OCI-LY7 (cell line): ENCODE data around the gene TMTC1. TPM values are rescaled to one million over a fixed set of nuclear protein-coding genes. Genes with fewer than 3 reads are reported as not detected.

Experiments
- BruUV-seq: library from RNA; stranded (reverse); fragments of 400-500 nt; replicated peaks from 2 replicates; lab custom pipeline; 2021; lab: Mats Ljungman, UMichigan
- CTCF ChIA-PET: fragments of 300-600 bp; sonication (Branson Sonifier 250); formaldehyde crosslinking; loops from one replicate; lab custom pipeline; 2022; ENCODE audit warnings: antibody characterized with exemption; ENCODE audit not compliant: unreplicated experiment; lab: Charles Lee
- POLR2A ChIA-PET: fragments of 300-600 bp; sonication (Branson Sonifier 250); formaldehyde crosslinking; loops from one replicate; lab custom pipeline; 2022; ENCODE audit warnings: antibody characterized with exemption; lab: Charles Lee
- DNase-seq: peaks from one replicate; pipeline ENCODE4 v3.0.0-alpha.2; 2015; ENCODE audit warnings: low spot score
- H2AFZ ChIP-seq: fragments of 200-600 bp; sonication (generic), shearing (Covaris generic); 2 replicates; pipeline ENCODE4 v1.6.1; 2014; ENCODE audit warnings: mild to moderate bottlenecking, antibody characterized with exemption, low read length, moderate library complexity
- H3K27ac ChIP-seq: fragments of 200-600 bp; sonication (generic); 2 replicates; pipeline ENCODE4 v1.5.1; 2014; ENCODE audit warnings: mixed run types, low read depth, mild to moderate bottlenecking, moderate library complexity, low read length, inconsistent platforms; ENCODE audit not compliant: poor library complexity, severe bottlenecking
- H3K36me3 ChIP-seq: fragments of 200-600 bp; sonication (generic); 2 replicates; pipeline ENCODE4 v1.6.1; 2014; ENCODE audit warnings: mild to moderate bottlenecking, antibody characterized with exemption, low read length, moderate library complexity, mixed read lengths; ENCODE audit not compliant: insufficient read depth
- H3K4me1 ChIP-seq: fragments of 200-600 bp; sonication (generic); 2 replicates; pipeline ENCODE4 v1.5.1; 2014; ENCODE audit warnings: mild to moderate bottlenecking, low read length; ENCODE audit not compliant: insufficient read depth, poor library complexity, severe bottlenecking
- H3K4me2 ChIP-seq: fragments of 200-600 bp; sonication (generic); 2 replicates; pipeline ENCODE4 v1.6.1; 2014; ENCODE audit warnings: mild to moderate bottlenecking, low read length
- H3K4me3 ChIP-seq: fragments of 200-600 bp; sonication (generic); 2 replicates; pipeline ENCODE4 v1.5.1; 2014; ENCODE audit warnings: mild to moderate bottlenecking, low read depth, low read length; ENCODE audit not compliant: poor library complexity, severe bottlenecking
- H3K79me2 ChIP-seq: fragments of 200-600 bp; sonication (generic); 2 replicates; pipeline ENCODE4 v1.6.1; 2016; ENCODE audit warnings: low read depth, mild to moderate bottlenecking, low read length, moderate library complexity, mixed read lengths; ENCODE audit not compliant: insufficient read depth
- H3K9me2 ChIP-seq: fragments of 200-600 bp; sonication (generic); 2 replicates; pipeline ENCODE4 v1.6.1; 2016; ENCODE audit warnings: mild to moderate bottlenecking, low read length, mixed read lengths; ENCODE audit not compliant: insufficient read depth
- H3K9me3 ChIP-seq: fragments of 200-600 bp; sonication (generic); 2 replicates; pipeline ENCODE4 v1.6.1; 2014; ENCODE audit warnings: mild to moderate bottlenecking, mixed run types, low read length, mixed read lengths
- H4K20me1 ChIP-seq: fragments of 200-600 bp; sonication (generic); 2 replicates; pipeline ENCODE4 v1.6.1; 2014; ENCODE audit warnings: mild to moderate bottlenecking, antibody characterized with exemption, low read length, moderate library complexity, mixed read lengths; ENCODE audit not compliant: insufficient read depth
- EZH2phosphoT487 ChIP-seq: fragments of 200-600 bp; sonication (generic); IDR thresholded peaks from 2 replicates; pipeline ENCODE4 v1.6.1; 2018; ENCODE audit warnings: low read depth, borderline replicate concordance, mild to moderate bottlenecking, mixed run types, antibody characterized with exemption, low read length, moderate library complexity, mixed read lengths
- intact Hi-C: fragments of 100-400 bp; cut with micrococcal nuclease; formaldehyde crosslinking; loops from one replicate; pipeline ENCODE4 v1.10.0; 2022; ENCODE audit not compliant: unreplicated experiment
- total RNA-seq, 2 experiments: library from RNA; depleted of rRNA in 1 of 2; stranded (reverse); fragments of >200 nt in 1 of 2; shearing (Covaris generic) in 1 of 2; gene quantifications; 2 replicates each; pipeline ENCODE4 v1.2.3, GENCODE V29; 2014 to 2022
- TF ChIP-seq, protein P1 (sequence below): fragments of 200-600 bp; sonication (generic); conservative IDR thresholded peaks from 2 replicates; pipeline ENCODE4 v1.5.1; 2014; ENCODE audit warnings: mild to moderate bottlenecking, antibody characterized with exemption, low read length, moderate library complexity, mixed read lengths

TMTC1 gene
- total RNA-seq, 2 experiments from 2014 or later: not detected

DNA sequence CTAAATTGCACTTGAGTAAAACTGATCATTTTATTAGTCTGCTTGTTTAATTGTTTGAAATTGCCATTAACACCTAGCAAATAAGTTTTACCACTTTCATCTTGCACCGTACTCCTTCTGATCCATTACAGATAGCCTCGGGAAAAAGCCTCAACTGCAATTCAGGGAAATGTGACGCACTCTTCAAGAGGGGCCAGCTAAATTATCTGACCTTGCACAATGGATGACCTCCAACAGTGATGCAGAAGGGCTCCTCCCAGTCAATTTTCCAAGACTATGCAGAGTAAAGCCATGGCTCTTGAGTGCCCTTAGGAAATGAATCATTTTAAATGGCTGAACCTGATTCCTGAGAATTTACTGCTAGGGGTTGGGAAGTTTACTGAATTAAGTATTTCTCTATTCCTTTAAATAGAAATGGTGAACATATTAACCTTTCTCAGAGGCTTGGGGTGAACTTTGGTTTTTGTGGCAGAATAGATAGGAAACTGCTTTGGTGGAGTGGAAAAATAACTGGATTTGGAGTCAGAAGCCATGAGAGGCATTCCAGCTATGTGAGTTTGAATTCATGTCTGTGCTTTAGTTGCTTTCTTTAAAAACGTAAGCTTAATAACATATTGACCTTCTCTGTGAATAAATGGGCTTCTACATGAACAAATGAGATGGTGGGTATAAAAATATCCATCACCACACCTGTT, 221.5 kb downstream of the TMTC1 start:
- no peak overlapping the region for H3K4me2 ChIP-seq
- intact Hi-C loops: no loop called here
- TF ChIP-seq, protein P1, sequence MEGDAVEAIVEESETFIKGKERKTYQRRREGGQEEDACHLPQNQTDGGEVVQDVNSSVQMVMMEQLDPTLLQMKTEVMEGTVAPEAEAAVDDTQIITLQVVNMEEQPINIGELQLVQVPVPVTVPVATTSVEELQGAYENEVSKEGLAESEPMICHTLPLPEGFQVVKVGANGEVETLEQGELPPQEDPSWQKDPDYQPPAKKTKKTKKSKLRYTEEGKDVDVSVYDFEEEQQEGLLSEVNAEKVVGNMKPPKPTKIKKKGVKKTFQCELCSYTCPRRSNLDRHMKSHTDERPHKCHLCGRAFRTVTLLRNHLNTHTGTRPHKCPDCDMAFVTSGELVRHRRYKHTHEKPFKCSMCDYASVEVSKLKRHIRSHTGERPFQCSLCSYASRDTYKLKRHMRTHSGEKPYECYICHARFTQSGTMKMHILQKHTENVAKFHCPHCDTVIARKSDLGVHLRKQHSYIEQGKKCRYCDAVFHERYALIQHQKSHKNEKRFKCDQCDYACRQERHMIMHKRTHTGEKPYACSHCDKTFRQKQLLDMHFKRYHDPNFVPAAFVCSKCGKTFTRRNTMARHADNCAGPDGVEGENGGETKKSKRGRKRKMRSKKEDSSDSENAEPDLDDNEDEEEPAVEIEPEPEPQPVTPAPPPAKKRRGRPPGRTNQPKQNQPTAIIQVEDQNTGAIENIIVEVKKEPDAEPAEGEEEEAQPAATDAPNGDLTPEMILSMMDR: no peak
- no peak for TF ChIP-seq EZH2phosphoT487
- no peaks in the 10 kb centered on the region for H3K9me3 ChIP-seq
- ChIA-PET CTCF (no interaction called here), POLR2A (no interaction called here)
- H3K4me1 ChIP-seq: no peaks in the 10 kb centered on the region
- no TSS peak for BruUV-seq
- H3K9me2 ChIP-seq: no peaks in the 10 kb centered on the region
- no peak overlapping the region for H2AFZ ChIP-seq
- no peak overlapping the region for H3K4me3 ChIP-seq
- no peaks in the 10 kb centered on the region for H4K20me1 ChIP-seq
- H3K27ac ChIP-seq: no peak overlapping the region
- H3K79me2 ChIP-seq: no peaks in the 10 kb centered on the region
- DNase-seq: no peak
- H3K36me3 ChIP-seq: no peaks in the 10 kb centered on the region

GRCh38 chr12:29561664-29562071, 222.1 kb downstream of the TMTC1 start:
- no peak overlapping the region for H2AFZ ChIP-seq
- intact Hi-C loops: no loop called here
- H4K20me1 ChIP-seq: no peaks in the 10 kb centered on the region
- CTCF ChIA-PET: no interaction called here
- H3K9me2 ChIP-seq: no peaks in the 10 kb centered on the region
- no peaks in the 10 kb centered on the region for H3K79me2 ChIP-seq
- BruUV-seq: no TSS peak
- no peak for DNase-seq
- H3K9me3 ChIP-seq: no peaks in the 10 kb centered on the region
- no peak overlapping the region for H3K4me2 ChIP-seq
- POLR2A ChIA-PET: no interaction called here
- H3K4me3 ChIP-seq: no peak overlapping the region
- H3K27ac ChIP-seq: no peak overlapping the region
- H3K4me1 ChIP-seq: no peaks in the 10 kb centered on the region
- H3K36me3 ChIP-seq: no peaks in the 10 kb centered on the region
- no peak for TF ChIP-seq EZH2phosphoT487
- TF ChIP-seq, protein P1: no peak

DNA sequence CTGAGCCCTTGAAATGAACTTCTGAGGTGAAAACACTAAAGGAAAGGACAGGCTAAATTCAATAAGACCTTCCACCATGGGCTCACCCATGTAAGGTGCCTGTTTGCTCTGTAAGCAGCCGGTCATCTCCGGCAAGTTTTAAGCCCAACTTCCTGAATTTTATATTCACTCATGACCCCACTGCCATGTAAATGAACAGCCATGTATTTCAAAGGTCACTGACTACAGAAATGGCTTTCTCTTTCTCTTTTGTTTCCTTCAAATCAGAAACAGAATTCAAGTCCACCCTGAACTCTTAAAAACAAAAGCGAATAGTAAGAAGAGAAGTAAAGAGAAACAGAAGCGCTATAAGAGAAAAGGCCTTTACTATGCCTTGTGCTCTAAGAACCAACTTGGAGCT, 224.5 kb downstream of the TMTC1 start:
- no peaks in the 10 kb centered on the region for H3K9me3 ChIP-seq
- H3K9me2 ChIP-seq: no peaks in the 10 kb centered on the region
- BruUV-seq: no TSS peak
- H4K20me1 ChIP-seq: no peaks in the 10 kb centered on the region
- no peak for DNase-seq
- H2AFZ ChIP-seq: no peak overlapping the region
- ChIA-PET CTCF (no interaction called here), POLR2A (no interaction called here)
- no peak for TF ChIP-seq EZH2phosphoT487
- TF ChIP-seq, protein P1: no peak
- no peaks in the 10 kb centered on the region for H3K79me2 ChIP-seq
- no peaks in the 10 kb centered on the region for H3K36me3 ChIP-seq
- no peaks in the 10 kb centered on the region for H3K4me1 ChIP-seq
- intact Hi-C loops: no loop called here
- H3K4me2 ChIP-seq: no peak overlapping the region
- no peak overlapping the region for H3K4me3 ChIP-seq
- no peak overlapping the region for H3K27ac ChIP-seq
